GM23248 (cell line): ENCODE measurements around the gene CHST6.

Experiments used
- EZH2 ChIP-seq: fragments of 200-600 bp; sonication (generic); IDR thresholded peaks from 2 replicates; pipeline ENCODE4 v1.6.1; 2018; ENCODE audit warnings: antibody characterized with exemption, mild to moderate bottlenecking; ENCODE audit not compliant: insufficient read depth, poor library complexity, severe bottlenecking
- EZH2phosphoT487 ChIP-seq: fragments of 200-600 bp; sonication (generic); IDR thresholded peaks from 2 replicates; pipeline ENCODE4 v1.6.1; 2018; ENCODE audit warnings: antibody characterized with exemption, moderate library complexity, mild to moderate bottlenecking, low read depth; ENCODE audit not compliant: insufficient read depth

GRCh38 chr16:75483222-75483621 lies 12.0 kb downstream of the CHST6 start:
- TF ChIP-seq EZH2 (no peak), EZH2phosphoT487 (no peak)
